GM18498 (cell line): ENCODE data around the gene SLC49A4.
"Not testable (repeated sequence)": the region's sequence is repeated elsewhere in the genome, so short reads cannot be mapped to it uniquely, and the experiment has no call there.

Source experiments
- ATAC-seq: cut with Tn5 transposase; IDR thresholded peaks from one replicate; pipeline ENCODE4 v1.9.1; 2021; ENCODE audit warnings: mild to moderate bottlenecking, moderate library complexity; ENCODE audit not compliant: unreplicated experiment

The SLC49A4 gene, protein sequence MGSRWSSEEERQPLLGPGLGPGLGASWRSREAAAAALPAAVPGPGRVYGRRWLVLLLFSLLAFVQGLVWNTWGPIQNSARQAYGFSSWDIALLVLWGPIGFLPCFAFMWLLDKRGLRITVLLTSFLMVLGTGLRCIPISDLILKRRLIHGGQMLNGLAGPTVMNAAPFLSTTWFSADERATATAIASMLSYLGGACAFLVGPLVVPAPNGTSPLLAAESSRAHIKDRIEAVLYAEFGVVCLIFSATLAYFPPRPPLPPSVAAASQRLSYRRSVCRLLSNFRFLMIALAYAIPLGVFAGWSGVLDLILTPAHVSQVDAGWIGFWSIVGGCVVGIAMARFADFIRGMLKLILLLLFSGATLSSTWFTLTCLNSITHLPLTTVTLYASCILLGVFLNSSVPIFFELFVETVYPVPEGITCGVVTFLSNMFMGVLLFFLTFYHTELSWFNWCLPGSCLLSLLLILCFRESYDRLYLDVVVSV

DNA sequence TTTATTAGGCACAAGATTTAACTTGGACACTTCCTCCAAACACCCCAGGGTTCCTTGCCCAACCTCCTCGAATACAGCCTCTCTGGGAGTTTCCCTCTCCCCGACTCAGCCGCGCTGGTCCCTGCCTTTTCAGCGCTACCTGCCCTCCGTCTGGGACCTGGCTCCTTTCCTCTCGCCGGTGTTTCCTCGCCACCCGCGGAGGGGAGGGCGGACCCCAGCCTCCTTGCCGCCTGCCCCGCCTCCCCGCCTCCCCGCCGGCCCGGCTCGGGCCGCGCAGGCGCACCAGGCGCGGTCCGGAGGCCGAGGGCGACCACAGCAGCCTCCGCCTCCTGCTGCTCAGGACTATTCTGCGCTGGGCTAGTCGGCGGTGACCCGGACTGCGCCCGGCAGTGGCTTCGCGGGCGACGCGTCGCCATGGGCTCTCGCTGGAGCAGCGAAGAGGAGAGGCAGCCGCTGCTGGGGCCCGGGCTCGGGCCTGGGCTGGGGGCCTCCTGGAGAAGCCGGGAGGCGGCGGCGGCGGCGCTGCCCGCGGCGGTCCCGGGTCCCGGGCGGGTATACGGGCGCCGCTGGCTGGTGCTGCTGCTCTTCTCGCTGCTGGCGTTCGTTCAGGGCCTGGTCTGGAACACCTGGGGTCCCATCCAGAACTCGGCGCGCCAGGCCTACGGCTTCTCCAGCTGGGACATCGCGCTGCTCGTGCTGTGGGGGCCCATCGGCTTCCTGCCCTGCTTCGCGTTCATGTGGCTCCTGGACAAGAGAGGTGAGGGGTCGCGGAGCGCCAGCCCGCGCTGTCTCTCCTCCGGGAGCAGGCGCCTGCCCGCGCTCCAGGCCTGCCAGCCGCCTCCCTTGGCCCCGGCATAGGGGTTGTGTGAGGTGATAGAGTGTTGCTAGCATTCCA, at the start of gene SLC49A4:
SLC49A4 (plus strand) TSS at position 291 of the 895 bp plus-strand sequence; CDS start at position 415, 124 bp downstream.
- peak; percentile 83 for ATAC-seq

DNA sequence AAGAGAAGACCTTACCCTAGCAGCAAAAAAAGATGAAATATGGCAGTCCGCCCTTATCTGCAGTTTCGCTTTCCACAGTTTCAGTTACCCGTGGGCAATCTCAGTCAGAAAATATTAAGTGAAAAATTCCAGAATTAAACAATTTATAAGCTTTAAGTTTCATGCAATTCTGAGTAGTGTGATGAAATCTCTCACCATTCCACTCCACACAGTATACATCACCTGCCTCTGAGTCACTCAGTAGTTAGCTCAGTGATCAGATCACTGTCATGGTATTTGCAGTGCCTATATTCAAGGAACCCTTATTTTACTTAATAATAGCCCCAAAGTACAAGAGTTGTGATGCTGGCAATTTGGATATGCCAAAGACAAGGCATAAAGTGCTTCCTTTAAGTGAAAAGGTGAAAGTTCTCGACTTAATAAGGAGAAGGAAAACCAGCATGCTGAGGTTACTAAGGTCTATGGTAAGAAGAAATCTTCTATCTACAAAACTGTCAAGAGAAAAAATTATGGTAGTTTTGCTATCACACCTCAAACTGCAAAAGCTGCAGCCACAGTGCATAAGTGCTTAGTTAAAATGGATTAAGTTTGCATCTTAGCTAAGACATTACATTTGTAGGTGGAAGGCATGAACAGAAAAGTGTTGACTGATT, 49.4 kb upstream of the SLC49A4 start:
- ATAC-seq, result no peak

DNA sequence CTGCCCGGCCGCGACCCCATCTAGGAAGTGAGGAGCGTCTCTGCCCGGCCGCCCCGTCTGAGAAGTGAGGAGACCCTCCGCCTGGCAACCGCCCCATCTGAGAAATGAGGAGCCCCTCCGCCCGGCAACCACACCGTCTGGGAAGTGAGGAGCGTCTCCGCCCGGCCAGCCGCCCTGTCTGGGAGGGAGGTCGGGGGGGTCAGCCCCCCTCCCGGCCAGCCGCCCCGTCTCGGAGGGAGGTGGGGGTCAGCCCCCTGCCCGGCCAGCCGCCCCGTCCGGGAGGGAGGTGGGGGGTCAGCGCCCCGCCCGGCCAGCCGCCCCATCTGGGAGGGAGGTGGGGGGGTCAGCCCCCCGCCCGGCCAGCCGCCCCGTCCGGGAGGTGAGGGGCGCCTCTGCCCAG, 47.6 kb upstream of the SLC49A4 start:
- ATAC-seq, result not testable (repeated sequence)

DNA sequence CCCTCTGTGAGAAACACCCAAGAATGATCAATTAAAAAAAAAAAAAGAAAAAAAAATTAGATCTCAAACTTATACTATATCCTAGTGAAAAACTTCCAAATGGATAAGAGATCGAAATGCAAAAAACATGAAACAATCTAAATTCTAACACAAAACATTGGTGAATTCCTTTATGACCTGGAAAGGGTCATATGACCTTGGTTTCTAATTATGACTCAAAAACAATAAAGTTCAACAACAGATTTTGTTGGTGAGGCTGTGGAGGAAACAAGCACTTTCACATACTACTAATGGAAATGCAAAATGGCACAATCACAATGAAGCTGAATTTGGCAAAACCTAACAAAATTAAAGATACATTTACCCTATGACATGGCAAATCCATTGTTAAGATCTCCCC, 46.5 kb upstream of the SLC49A4 start:
- ATAC-seq, result no peak

DNA sequence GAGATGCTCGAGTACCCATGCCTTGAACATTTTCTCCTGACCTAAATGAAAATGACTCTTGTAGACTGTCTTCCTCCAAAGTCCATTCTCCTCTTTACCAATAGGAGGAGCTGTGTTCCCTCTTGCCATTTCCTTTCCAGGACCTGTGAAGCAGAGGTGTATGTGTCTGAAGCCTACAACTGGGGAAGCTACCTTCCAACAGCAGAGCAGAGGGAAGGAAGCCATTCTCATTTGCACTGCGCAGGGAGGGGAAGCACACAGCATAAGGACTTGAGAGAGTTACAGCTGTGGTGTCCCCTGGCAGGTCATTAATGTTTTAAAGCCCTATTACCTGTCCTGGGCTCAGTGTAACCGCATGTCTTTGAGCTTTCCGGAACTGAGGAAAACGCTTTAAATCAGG, 39.9 kb upstream of the SLC49A4 start:
- no peak for ATAC-seq

DNA sequence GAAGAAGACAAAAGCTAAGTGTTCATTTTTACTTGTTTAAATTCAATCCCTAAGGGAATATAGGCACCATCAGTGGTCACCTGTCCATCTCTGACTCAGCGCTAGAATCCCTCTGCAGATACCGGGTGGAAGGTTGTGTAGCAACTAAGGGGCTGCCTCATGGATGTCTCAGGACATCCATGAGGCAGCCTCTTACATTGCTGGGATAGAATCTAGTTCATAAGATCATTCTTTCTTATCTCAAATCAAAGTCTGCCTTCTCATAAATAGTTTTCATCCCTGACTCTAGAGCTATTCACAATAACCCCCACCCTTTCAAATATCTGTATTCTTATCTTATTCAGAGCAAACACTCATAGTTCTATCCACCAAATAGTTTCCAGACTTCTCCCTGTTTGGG, 39.4 kb upstream of the SLC49A4 start:
- ATAC-seq, result no peak

DNA sequence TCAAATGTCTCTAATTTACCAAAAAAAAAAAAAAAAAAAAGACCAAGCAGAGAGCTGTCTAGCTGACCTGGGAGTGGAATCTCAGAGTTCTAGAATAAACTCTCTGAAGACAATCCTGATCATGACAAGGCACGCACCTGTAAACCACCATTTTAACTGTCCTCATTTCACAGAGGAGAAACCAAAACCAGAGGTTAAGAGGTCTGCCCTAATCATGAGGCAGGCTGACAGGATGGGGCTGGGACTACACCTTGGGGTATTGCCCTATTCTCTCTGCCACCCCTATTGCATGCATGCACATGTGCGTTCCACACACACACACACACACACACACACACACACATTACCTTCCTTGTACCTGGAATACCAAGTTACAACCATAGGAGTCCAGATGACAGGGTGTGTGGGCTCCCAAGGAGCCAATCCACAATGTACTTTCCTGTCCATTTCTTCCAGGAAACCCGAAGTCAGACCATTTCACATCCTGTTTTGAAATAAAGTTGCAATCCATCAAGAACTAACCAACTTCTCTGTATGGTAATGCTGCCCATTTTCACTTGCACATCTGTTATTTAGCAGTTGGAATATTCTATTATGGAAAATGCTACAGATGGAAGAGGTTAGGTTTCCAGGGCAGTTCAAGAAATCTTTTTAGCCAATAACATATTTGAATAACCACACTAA, 35.9 kb upstream of the SLC49A4 start:
- ATAC-seq, result no peak

DNA sequence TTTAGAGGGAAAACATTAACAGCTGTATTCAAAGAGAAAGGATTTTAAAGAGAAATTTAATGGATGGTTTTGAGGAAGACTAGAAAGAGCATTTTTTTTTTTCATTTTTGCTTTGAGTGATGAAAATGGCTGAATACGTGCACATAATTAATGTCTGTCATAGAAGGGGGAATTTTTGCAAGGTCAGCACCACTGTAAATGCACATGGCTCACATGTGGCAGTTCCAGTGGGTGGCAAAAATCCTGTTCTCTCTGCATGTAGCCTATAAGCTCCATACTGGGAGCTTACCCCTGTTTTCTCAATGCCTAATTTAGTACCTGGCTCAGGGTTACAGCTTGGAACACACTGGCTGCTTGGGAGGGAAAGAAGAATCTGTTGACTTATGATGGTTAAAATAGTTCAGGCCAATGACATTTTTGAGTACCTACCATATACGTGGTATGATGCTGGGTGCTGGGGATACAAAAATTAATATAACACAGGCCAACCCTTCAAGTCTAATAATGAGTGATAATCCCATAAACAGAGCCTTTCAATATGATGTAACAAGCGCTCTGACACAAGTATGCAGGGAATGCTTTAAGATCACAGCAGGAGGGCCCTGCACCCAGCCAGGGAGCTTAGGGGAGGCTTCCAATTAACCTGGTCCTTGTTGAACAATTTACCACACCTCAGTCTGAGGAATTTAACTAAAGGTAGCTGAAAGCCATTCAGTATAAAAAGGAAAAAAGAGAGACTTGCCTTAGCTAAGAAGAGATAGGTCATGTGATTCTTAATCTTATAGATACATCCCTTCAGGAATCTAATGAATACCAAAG, 34.2 kb upstream of the SLC49A4 start:
- no peak for ATAC-seq

DNA sequence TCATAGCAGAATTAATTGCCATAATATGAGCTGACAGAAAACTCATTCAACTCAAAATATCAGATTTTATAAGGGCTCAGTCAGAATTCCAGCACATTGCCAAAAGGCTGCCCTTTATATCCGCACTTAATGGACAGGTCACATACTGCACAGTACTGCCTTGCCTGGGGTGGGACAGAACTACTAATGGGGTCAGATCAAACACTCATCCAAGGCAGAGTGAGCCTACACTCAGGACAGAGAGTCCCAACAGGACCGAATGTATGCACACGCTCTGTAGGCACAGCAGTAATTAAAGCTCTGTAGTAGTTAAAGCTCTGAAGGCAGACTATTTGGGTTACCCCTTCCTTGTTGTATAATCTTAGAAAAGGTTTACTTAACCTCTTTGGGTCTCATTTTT, 28.4 kb upstream of the SLC49A4 start:
- ATAC-seq, result no peak

DNA sequence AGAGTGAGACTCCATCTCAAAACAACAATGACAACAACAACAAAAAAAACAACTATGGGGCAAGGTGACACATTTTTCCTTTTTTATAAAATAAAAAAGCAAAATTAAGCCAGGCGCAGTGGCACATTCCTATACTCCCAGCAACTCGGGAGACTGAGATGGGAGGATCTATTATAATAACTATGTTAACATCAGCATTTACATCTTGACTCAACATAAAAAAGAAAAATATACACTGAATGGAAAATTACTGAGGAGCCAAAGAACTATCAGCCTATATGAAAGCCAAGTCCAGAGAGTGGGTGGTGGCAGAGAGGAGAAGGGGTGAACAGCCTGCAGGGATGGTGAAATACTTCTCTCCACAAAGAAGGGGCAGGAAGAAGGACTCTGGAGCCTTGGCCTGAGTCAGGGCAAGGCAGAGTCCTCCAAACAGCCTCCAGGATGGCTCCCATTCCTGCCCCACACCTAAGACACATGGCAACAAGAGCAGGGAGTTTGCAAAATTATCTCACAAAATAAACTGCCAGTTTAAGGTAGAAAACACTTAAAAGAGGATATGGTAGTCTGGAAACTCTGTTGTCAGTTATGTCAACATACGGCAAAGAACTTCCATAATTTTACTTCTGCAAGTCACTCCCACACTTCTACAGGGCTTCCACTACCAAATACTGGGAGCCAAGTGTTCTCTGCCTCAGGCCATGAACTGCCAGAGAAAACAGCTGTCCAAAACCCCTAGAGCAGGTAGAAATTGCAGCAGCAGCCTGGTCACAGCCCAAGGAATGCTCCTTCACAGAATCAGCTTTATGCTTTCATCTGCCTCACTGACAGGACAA, 27.1 kb upstream of the SLC49A4 start:
- ATAC-seq, result no peak

DNA sequence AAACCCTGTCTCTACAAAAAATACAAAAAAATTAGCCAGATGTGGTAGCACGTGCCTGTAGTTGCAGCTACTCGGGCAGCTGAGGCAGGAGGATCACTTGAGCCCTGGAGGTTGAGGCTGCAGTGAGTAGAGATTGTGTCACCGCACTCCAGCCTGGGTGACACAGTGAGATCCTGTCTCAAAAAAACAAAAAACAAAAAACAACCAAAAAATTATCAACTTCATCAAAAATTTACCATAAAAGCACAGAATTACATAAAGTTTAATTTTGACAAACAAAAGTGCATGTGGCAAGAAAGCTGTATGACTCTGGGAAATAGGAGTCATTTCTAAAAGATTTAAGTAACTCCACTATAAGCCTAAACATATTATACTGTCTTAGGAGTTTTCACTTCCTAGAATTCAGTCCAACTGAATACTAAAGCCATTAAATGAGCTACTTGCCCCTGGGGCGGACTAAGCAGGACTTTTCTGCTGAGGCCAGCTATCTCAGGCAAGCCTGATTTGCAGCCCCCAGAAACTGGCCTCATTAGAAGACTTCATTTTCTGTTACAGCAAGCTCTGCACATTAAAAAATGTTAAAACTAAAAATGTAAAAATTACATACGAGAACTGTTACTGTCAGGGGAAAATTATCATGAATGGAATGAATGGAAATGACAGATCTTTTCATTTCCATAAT, 24.2 kb upstream of the SLC49A4 start:
- no peak for ATAC-seq

DNA sequence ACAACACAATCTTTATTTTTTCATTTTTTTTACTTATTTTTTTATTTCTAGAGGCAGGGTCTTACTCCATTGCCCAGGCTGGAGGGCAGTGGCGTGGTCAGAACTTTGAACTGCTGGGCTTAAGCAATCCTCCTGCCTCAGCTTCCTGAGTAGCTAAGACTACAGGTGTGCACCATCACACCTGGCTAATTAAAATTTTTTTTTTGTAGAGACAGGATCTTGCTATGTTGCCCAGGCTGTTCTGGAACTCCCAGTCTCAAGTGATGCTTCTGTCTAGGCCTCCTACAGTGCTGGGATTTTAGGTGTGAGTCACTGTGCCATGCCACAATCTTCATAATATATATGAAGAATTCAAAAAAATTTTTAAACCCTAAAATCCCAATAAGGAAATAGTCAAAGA, 22.0 kb upstream of the SLC49A4 start:
- no peak for ATAC-seq

DNA sequence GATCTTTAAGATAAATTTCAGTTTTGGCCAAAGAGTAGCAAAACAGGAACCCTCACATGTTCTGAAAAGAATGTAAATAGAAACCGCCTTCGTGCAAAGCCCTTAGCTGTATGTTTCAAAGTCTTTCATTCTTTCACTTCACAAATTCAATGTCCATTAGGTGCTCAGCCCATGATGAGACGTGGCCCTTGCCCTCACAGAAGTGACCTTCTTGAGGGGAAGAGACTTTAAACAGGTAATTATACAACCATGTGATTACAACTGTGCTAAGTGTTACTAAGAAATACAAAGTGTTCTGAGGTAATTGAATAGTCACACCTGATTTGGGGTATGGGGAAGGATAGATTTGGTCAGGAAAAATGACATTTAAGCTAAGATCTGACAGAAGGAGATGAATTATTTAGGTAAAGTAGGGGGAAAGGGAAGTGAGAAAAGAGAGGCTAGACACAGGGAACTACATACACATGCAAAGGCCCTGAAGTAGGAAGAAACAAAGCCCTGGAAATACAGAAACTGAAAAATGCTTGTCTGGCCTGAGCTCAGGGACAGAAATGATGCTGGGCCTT, 20.8 kb upstream of the SLC49A4 start:
- peak; percentile 74 for ATAC-seq

DNA sequence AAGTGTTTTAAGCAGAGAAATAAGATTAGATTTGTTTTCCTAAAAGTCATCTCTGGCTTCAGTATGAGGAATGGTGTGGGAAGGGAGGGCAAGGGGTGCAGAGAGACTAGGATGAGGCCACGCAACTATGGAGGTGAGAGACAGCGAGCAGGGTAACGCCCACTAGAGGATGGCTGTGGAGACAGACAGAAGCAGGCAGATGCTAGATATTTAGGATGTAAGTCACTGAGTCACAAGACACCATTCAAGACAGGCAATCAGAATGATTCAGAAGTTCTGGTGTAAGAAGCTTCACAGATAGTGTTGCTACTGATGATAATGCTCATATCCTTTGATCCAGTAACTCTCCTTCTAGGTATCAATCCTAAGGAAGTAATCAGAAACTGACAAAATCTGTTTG, 20.3 kb upstream of the SLC49A4 start:
- peak; percentile 12 for ATAC-seq

DNA sequence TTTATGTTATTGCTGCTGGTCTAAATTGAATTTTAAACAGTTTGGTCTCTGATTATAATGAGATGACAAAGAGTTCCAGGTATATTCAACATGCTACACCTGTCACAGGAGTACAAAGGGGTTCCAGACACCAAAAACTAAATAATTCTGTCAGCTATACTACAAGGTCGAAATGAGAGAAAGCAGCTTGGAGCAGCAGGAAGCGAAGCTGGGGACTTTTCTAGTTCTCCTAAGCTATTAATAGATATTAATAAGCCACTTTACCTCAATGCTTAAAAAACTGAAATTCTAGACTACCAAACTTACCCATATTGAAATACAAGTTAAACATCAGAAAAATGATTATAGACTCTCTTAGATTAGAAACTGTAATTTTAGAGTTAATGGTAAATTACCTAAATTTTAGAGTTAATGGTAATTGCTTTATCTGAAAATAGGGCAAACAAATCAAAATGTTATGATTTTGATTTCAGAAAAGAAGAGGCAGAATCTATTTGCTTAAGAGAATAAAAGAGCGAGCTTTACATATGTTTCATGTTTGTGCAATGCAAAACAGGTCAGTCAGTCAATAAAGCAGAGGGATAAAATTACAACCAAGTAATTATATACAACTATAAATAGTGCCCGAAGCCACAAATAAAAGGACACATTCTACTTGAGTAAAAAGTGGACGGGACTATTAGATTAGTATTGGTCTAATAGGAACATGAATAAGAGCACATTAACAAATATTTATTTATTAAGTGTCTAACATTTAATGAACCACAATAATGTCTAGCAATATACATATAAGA, 18.0 kb upstream of the SLC49A4 start:
- ATAC-seq, result no peak

DNA sequence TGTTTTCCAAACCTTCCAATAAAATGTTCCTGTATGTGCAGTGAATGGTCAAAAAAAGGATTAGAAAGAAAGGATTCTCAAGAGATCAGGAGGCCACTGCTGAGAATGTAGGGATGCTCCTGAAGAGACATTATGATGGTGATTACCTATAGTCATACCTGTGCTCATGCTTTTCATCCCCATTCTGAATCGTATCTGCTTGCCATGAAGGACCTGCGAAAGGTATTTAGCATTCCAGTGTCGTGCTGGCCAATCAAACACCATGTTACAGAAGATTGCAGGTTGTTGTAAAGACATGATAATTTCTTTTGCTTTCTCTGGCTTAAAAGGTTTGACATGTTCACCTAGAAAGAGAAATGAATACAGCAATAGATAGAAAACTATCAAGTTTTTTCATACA, 17.3 kb upstream of the SLC49A4 start:
- ATAC-seq, result no peak

DNA sequence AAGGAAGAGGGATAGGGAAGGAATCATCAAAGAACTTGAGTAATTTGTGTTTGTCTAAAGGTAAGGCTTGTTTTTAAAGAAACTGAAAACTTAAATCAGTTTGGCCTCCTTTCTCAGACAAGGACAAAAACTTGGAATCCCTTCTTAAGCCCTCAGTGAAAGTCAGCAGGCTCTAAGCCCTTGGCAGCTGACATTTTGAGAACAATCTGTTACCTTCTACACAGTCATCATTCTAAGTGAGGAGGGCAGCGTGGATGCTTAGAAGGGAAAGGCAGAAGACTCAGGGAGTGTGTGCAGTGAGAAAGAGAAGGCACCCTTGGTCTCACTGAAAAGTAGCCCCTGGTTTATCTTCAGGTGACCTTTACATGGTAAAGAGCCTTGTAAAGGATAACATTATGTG, 12.1 kb upstream of the SLC49A4 start:
- ATAC-seq, result no peak
